ENCODE measurements around the gene IL2RG. TPM values are rescaled to one million over a fixed set of nuclear protein-coding genes. Genes with fewer than 3 reads are reported as not detected.

The IL2RG gene
- total RNA-seq, 4 donors from 2014 or later, result 3.0 to 42.9 (median 3.3) TPM; not detected in 1

- H3K4me3 ChIP-seq, result no peak overlapping the region
Measured at GRCh38 chrX:71111921-71112431, 599 bp upstream of the IL2RG start.

DNA sequence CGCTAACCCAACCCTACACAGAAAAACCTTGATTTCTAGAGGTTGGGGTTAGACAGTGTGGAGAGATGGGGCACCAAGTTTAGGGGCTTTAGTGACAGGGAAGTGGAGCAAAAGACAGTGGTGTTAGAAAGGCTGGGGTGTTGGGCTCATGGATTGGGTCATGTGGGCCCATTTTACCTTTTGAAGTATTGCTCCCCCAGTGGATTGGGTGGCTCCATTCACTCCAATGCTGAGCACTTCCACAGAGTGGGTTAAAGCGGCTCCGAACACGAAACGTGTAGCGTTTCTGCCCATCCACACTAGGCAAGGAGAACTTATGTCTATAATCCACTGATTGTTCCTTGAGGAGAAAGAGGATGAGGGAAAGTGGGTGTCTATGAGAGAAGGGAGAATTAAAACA lies 2.3 kb downstream of the IL2RG start:
- TF ChIP-seq POLR2A (IDR thresholded peaks at IDR 0.05) (no peak), CTCF (IDR thresholded peaks at IDR 0.05) (no peak)
- Histone ChIP-seq H3K4me1 (no peaks in the 10 kb centered on the region), H3K4me3 (no peak overlapping the region), H3K36me3 (no peaks in the 10 kb centered on the region), H3K27me3 (no peaks in the 10 kb centered on the region), H3K27ac (no peak overlapping the region), H3K9me3 (no peaks in the 10 kb centered on the region)
- intact Hi-C loops (cut with DNase I; ENCODE audit: low total_unique reads), result no loop called here
- DNase-seq, result no peak

More at GRCh38 chrX:71111921-71112431, 599 bp upstream of the IL2RG start:
- Histone ChIP-seq H3K4me1 (no peaks in the 10 kb centered on the region), H3K36me3 (no peaks in the 10 kb centered on the region), H3K9me3 (no peaks in the 10 kb centered on the region), H3K27me3 (no peaks in the 10 kb centered on the region), H3K27ac (no peak overlapping the region)
- no peak for DNase-seq
- intact Hi-C loops (cut with DNase I; ENCODE audit: low total_unique reads), result no loop called here
- TF ChIP-seq POLR2A (IDR thresholded peaks at IDR 0.05), result no peak
- TF ChIP-seq CTCF (IDR thresholded peaks at IDR 0.05), result no peak

- no peak overlapping the region for H3K4me3 ChIP-seq
- no peaks in the 10 kb centered on the region for H3K27me3 ChIP-seq
- intact Hi-C loops (cut with DNase I; ENCODE audit: low total_unique reads), result loop anchor here (2.0 kb wide), 1 partner anchor 41 kb away; no protein-coding TSS in a partner anchor
- no peaks in the 10 kb centered on the region for H3K4me1 ChIP-seq
- DNase-seq, result no peak
- no peaks in the 10 kb centered on the region for H3K36me3 ChIP-seq
- no peaks in the 10 kb centered on the region for H3K9me3 ChIP-seq
- H3K27ac ChIP-seq, result no peak overlapping the region
- TF ChIP-seq CTCF (IDR thresholded peaks at IDR 0.05), result no peak
Measured at GRCh38 chrX:71107762-71108360, 3.5 kb downstream of the IL2RG start.

- Histone ChIP-seq H3K4me3 (no peak overlapping the region), H3K4me1 (no peaks in the 10 kb centered on the region), H3K27me3 (no peaks in the 10 kb centered on the region), H3K36me3 (no peaks in the 10 kb centered on the region), H3K27ac (no peak overlapping the region), H3K9me3 (no peaks in the 10 kb centered on the region)
- intact Hi-C loops (cut with DNase I; ENCODE audit: low total_unique reads), result loop anchor here (2.0 kb wide), 1 partner anchor 40 kb away; no protein-coding TSS in a partner anchor
- no peak for DNase-seq
- TF ChIP-seq CTCF (IDR thresholded peaks at IDR 0.05) (no peak), POLR2A (IDR thresholded peaks at IDR 0.05) (no peak)
Measured at GRCh38 chrX:71107245-71107644, 4.1 kb downstream of the IL2RG start.

DNA sequence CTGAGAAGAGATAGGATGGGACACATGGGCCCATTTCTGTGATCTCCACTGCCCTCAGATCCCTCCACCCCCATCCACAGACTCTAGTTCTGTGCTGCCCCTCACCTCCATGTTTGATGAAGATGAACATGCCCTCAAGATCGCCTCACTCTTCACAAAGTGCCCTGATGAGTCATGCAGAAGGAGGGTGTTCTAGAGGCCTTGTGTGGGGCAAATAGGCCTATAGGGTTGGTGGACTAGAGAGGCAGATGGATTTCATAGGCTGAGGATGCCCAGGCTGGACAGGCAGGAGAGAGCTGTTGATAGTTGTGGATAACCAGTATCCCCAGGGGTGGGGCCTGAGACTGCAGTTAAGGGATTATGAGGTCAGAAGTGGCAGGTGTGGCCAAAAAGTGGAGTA lies 5.0 kb downstream of the IL2RG start, which contains the start of gene CXorf65:
Gene CXorf65, minus strand, starts transcription at position 314 of the 400 bp plus-strand sequence. Its CDS starts 184 bp downstream, at position 130.
- H3K27me3 ChIP-seq, result no peaks in the 10 kb centered on the region
- H3K36me3 ChIP-seq, result no peaks in the 10 kb centered on the region
- no peaks in the 10 kb centered on the region for H3K4me1 ChIP-seq
- no peaks in the 10 kb centered on the region for H3K9me3 ChIP-seq
- H3K4me3 ChIP-seq, result no peak within 1 kb of the TSS
- H3K27ac ChIP-seq, result no peak within 1 kb of the TSS
- intact Hi-C loops (cut with DNase I; ENCODE audit: low total_unique reads), result loop anchor here (2.0 kb wide), 1 partner anchor 40 kb away; no protein-coding TSS in a partner anchor
- DNase-seq, result no peak
- no peak for TF ChIP-seq POLR2A (IDR thresholded peaks at IDR 0.05)
- TF ChIP-seq CTCF (IDR thresholded peaks at IDR 0.05), result no peak
